Body of pancreas (tissue), 4 donors: ENCODE measurements around the gene PRR16. TPM values are rescaled to one million over a fixed set of nuclear protein-coding genes. Genes with fewer than 3 reads are reported as not detected.

Experiments used
- ATAC-seq: fragments of 150-250 bp; one replicate; pipeline ENCODE4 v1.9.1; 2016
- DNase-seq, 4 donors: peaks; one replicate each; pipeline ENCODE4 v3.0.0-alpha.2; 2019
- H3K27ac ChIP-seq, 4 donors: fragments of 200-600 bp; sonication (generic); 1 replicate in 3 of 4; 2 replicates in 1 of 4; pipeline versions ENCODE4 v1.5.1 to v1.6.1; 2016 to 2019; ENCODE audit warnings: mild to moderate bottlenecking in 1 of 4, mixed read lengths in 1 of 4, moderate library complexity in 1 of 4
- H3K27me3 ChIP-seq, 2 donors: fragments of 200-600 bp; sonication (generic); one replicate each; pipeline ENCODE4 v1.6.0; 2016; ENCODE audit warnings: mild to moderate bottlenecking in 1 of 2
- H3K36me3 ChIP-seq, 2 donors: fragments of 200-600 bp; sonication (generic); replicated peaks in 1 of 2; 2 replicates each; pipeline ENCODE4 v1.5.1; 2016; ENCODE audit warnings: low read depth in 2 of 2; ENCODE audit not compliant: insufficient read depth in 1 of 2
- H3K4me1 ChIP-seq: fragments of 200-600 bp; sonication (generic); one replicate; pipeline ENCODE4 v1.6.0; 2016
- H3K4me3 ChIP-seq, 2 donors: fragments of 200-600 bp; sonication (generic); 1 replicate in 1 of 2; 2 replicates in 1 of 2; pipeline ENCODE4 v1.5.1; 2016 to 2019
- H3K9me3 ChIP-seq, 3 donors: fragments of 200-600 bp; sonication (generic); 1 replicate in 2 of 3; 2 replicates in 1 of 3; pipeline ENCODE4 v1.5.1; 2016
- POLR2A ChIP-seq, 3 donors: fragments of 450-650 bp; IDR thresholded peaks; one replicate each; pipeline ENCODE4 v1.6.1; 2016; ENCODE audit warnings: antibody characterized with exemption in 3 of 3, mild to moderate bottlenecking in 2 of 3
- WGBS, 2 donors: methylation state at CpG; one replicate each; pipeline ENCODE4 v1.1.5; 2017; 5-methylcytosine and 5-hydroxymethylcytosine counted together
- intact Hi-C: fragments of 100-400 bp; cut with DNase I; formaldehyde crosslinking; loops from one replicate; pipeline ENCODE4 v1.15.1; 2023
- total RNA-seq, 2 donors: library from RNA; depleted of rRNA; stranded (reverse); fragments of >200 nt; gene quantifications; one replicate each; pipeline ENCODE4 v1.1.0, GENCODE V29; 2016
- TF ChIP-seq, protein P1 (sequence below), 7 experiments: fragments of 450-650 bp in 4 of 7; fragments of 200-600 bp in 3 of 7; sonication (generic) in 3 of 7; IDR thresholded peaks; one replicate each; pipeline ENCODE4 v1.5.1; 2016 to 2019; ENCODE audit warnings: antibody characterized with exemption in 7 of 7

PRR16 gene
- total RNA-seq, 2 donors from 2014 or later, result 0.78 to 0.99 TPM

DNA sequence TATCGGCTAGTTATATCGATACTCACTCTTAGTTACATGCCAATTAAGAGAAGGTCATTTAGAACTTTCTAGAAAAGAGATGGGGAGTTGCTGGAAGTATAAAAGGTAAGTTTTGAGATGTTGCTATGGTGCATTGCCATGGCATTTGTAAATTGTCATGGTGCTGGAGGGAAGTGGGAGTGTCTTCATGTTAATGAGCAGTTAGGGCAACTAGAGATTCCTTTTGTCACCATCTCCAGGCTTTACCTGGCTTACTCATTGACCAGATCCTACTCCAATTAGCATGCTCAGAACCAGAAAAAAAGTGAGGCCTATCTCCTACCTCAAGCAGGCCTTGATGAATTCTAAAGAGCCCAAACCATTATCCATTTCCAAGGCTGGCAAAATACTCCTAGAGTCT lies 82.8 kb downstream of the PRR16 start:
- DNase-seq (no peak), ATAC-seq (no peak)
- Histone ChIP-seq H3K36me3 (no peaks in the 10 kb centered on the region), H3K27me3 (no peaks in the 10 kb centered on the region), H3K4me1 (no peaks in the 10 kb centered on the region), H3K4me3 (no peak overlapping the region), H3K27ac (no peak overlapping the region), H3K9me3 (no peaks in the 10 kb centered on the region)
- TF ChIP-seq, protein P1, sequence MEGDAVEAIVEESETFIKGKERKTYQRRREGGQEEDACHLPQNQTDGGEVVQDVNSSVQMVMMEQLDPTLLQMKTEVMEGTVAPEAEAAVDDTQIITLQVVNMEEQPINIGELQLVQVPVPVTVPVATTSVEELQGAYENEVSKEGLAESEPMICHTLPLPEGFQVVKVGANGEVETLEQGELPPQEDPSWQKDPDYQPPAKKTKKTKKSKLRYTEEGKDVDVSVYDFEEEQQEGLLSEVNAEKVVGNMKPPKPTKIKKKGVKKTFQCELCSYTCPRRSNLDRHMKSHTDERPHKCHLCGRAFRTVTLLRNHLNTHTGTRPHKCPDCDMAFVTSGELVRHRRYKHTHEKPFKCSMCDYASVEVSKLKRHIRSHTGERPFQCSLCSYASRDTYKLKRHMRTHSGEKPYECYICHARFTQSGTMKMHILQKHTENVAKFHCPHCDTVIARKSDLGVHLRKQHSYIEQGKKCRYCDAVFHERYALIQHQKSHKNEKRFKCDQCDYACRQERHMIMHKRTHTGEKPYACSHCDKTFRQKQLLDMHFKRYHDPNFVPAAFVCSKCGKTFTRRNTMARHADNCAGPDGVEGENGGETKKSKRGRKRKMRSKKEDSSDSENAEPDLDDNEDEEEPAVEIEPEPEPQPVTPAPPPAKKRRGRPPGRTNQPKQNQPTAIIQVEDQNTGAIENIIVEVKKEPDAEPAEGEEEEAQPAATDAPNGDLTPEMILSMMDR (IDR thresholded peaks at IDR 0.05), result no peak
- TF ChIP-seq POLR2A (IDR thresholded peaks at IDR 0.05), result no peak
- 94 to 96% methylated on average over 2 of the region's 2 CpGs for WGBS, 2 donors
- intact Hi-C loops, result no loop called here

DNA sequence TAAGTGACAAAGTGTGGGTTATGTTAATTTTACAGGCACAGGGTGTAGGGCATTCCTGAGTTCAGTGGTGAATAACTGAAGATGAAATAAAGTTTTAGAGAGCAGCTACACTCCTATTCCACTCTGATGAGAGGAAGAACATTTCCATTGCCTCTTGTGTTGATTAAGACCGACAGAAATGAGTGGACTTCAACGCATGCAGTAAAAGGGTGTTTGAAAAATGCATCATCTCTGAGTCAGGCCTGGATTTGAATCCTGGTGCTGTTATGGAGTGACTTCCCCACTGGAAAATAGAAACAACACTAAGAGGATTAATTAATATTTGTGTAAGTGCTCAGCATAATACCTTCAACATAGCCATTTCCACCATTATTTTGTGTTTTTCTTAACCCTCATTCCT lies 86.3 kb downstream of the PRR16 start:
- Histone ChIP-seq H3K4me3 (no peak overlapping the region), H3K36me3 (no peaks in the 10 kb centered on the region), H3K9me3 (no peaks in the 10 kb centered on the region), H3K27me3 (no peaks in the 10 kb centered on the region), H3K27ac (no peak overlapping the region), H3K4me1 (no peaks in the 10 kb centered on the region)
- no peak for DNase-seq
- intact Hi-C loops, result no loop called here
- ATAC-seq, result no peak
- WGBS, 2 donors, result 81 to 85% methylated on average over 2 of the region's 2 CpGs
- TF ChIP-seq, protein P1 (IDR thresholded peaks at IDR 0.05), result no peak
- TF ChIP-seq POLR2A (IDR thresholded peaks at IDR 0.05), result no peak

DNA sequence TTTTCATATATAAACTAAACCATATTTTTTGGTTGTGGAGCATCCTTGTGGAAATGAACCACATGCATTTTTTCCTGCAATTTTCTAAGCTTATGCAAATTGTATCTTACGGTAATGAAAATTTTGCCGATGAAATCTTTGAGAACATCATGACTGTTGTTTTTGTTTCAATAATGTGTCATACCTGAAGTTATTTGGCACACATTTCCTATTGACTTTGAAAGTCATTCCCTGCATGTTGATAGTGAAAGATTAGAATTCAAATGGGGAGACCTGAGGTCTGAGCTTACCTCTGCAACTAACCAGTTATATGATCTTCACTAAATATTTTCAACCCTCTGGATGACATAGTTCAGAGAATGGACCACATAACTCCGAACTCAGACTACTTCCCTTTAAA lies 88.5 kb downstream of the PRR16 start:
- no peaks in the 10 kb centered on the region for H3K9me3 ChIP-seq
- H3K36me3 ChIP-seq, result no peaks in the 10 kb centered on the region
- H3K4me3 ChIP-seq, result no peak overlapping the region
- TF ChIP-seq POLR2A (IDR thresholded peaks at IDR 0.05), result no peak
- TF ChIP-seq, protein P1 (IDR thresholded peaks at IDR 0.05), result no peak
- DNase-seq, result no peak
- no peak for ATAC-seq
- no peak overlapping the region for H3K27ac ChIP-seq
- H3K4me1 ChIP-seq, result no peaks in the 10 kb centered on the region
- WGBS, 2 donors, result 79% methylated on average over 3 of the region's 3 CpGs
- intact Hi-C loops, result no loop called here
- no peaks in the 10 kb centered on the region for H3K27me3 ChIP-seq

GRCh38 chr5:120555345-120555744 lies 91.2 kb downstream of the PRR16 start:
- H3K4me3 ChIP-seq, result no peak overlapping the region
- H3K4me1 ChIP-seq, result no peaks in the 10 kb centered on the region
- no peaks in the 10 kb centered on the region for H3K27me3 ChIP-seq
- WGBS, 2 donors, result 73 to 75% methylated on average over 2 of the region's 2 CpGs
- H3K9me3 ChIP-seq, result no peaks in the 10 kb centered on the region
- no peak overlapping the region for H3K27ac ChIP-seq
- intact Hi-C loops, result no loop called here
- no peaks in the 10 kb centered on the region for H3K36me3 ChIP-seq
- no peak for TF ChIP-seq POLR2A (IDR thresholded peaks at IDR 0.05)
- ATAC-seq, result no peak
- no peak for DNase-seq

GRCh38 chr5:120564013-120564412 lies 99.9 kb downstream of the PRR16 start:
- Histone ChIP-seq H3K27ac (no peak overlapping the region), H3K9me3 (no peaks in the 10 kb centered on the region), H3K27me3 (no peaks in the 10 kb centered on the region), H3K4me3 (no peak overlapping the region), H3K4me1 (no peaks in the 10 kb centered on the region), H3K36me3 (no peaks in the 10 kb centered on the region)
- intact Hi-C loops, result no loop called here
- no peak for DNase-seq
- TF ChIP-seq, protein P1 (IDR thresholded peaks at IDR 0.05), result no peak
- no peak for TF ChIP-seq POLR2A (IDR thresholded peaks at IDR 0.05)
- no peak for ATAC-seq
- WGBS, 2 donors, result 74 to 80% methylated on average over 4 of the region's 4 CpGs
